NCI-H526 treated with DMSO at 0.1 percent for 48 hours (cell line): ENCODE data around the gene SGPP2.
"Not testable (repeated sequence)": the region's sequence is repeated elsewhere in the genome, so short reads cannot be mapped to it uniquely, and the experiment has no call there.

Experiments
- DNase-seq: peaks from one replicate; lab custom pipeline; 2025; lab: John Stamatoyannopoulos, UW

The SGPP2 gene

GRCh38 chr2:222577341-222577740, 153.0 kb downstream of the SGPP2 start:
- DNase-seq, result no peak

DNA sequence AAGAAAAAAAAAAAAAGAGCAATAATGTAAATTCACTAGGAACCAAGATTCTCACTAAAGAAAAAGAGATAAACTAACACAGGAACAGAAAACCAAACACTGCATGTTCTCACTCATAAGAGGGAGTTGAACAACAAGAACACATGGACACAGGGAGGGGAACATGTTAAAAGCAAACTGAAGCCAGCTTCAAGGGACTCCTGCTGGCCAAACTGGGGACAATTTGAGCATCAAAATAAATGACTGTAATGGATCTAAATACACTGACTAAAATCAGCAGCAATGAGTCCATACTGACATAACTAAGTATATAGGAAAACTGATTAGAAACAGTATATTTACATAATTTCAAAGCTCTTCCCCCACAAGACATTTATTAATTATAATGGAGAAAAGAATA, 158.6 kb downstream of the SGPP2 start:
- DNase-seq, result no peak

GRCh38 chr2:222584589-222584988, 160.2 kb downstream of the SGPP2 start:
- DNase-seq, result not testable (repeated sequence)

- no peak for DNase-seq
Observed at GRCh38 chr2:222591661-222592060, 167.3 kb downstream of the SGPP2 start.

- DNase-seq, result no peak
Observed at GRCh38 chr2:222592176-222592575, 167.8 kb downstream of the SGPP2 start.

DNA sequence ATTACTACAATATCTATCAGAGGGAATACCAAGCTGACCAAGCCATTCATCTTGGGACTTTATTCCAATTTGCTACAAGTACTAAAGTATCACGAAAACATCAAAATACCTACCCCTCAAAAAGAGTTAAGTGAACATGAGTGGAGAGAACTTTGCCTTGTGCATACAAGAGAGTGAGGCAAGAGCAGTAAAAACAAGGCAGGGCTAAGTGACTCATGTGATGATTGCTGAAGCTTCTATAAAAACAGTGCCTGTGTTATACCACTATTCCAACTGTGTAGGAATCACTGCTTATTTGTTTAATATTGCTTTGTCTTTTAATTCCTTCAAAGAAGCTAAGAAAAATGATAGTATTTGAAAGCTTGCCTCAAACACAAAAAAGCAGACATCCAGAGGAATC, 170.3 kb downstream of the SGPP2 start:
- no peak for DNase-seq

GRCh38 chr2:222595581-222595980, 171.2 kb downstream of the SGPP2 start:
- DNase-seq, result no peak

DNA sequence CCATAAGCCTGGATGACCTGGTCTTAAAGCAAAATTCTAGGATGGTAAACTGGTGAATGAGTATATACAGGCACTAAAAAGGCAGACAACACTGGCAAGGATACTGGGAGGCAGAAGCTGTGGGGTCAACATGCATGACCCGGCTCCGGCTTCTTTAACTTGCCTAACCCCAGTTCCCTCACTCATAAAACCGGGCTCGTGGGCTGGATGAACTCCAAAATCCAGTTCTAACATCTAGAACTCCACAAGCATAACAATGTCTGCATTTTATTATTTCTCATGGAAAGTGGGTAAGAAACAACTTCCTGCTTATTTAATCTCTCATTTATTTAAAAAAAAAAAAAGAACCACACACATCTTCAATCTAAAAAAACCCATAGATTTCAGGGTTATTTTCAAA, 174.3 kb downstream of the SGPP2 start:
- no peak for DNase-seq

DNA sequence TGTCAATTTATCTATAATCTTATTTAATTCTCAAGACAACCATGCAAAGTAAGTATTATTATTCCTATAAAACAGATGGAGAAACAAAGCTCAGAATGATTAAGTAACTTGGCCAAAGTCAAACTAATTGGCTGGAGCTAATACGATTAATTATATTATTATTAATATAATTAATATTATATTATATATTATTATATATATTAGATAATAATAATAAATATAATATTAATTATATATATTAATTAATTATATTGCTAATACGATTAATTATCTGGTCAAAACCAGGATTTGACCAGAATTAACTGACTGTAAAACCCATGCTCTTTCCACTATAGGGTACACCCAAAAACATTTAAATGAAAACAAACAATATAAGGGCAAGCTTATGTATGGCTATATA, 179.2 kb downstream of the SGPP2 start:
- no peak for DNase-seq

GRCh38 chr2:222604749-222605515, 180.6 kb downstream of the SGPP2 start:
- no peak for DNase-seq

DNA sequence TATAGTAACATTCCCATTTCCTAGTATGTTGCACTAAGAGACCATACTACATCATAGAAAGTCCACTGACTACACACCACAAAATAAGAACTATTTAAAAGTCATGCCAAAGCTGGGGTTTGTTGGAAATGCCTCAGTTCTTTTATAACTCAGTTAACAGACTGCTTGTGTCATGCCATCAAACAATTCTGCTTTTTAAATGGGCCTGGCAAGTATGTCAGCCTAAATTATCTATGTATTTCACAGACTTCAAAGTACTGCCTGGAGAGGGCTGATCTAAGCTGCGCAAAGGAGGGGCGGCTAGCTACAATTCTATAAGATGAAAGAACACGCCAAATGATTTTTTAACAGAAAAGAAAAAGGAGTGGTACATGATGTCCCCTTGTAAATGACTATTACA, 182.0 kb downstream of the SGPP2 start:
- no peak for DNase-seq

GRCh38 chr2:222608081-222608480, 183.7 kb downstream of the SGPP2 start:
- DNase-seq, result no peak

GRCh38 chr2:222609381-222609780, 185.0 kb downstream of the SGPP2 start:
- no peak for DNase-seq
